Measurements from ENCODE around the gene NPC1. TPM values are rescaled to one million over a fixed set of nuclear protein-coding genes. Genes with fewer than 3 reads are reported as not detected.

Gene NPC1
- polyA plus RNA-seq, 3 donors = 7.5 to 17.9 (median 17.7) TPM

GRCh38 chr18:23547306-23547705, 39.0 kb downstream of the NPC1 start:
- Histone ChIP-seq H3K4me1 (ENCODE audit: control insufficient read depth in 1 of 2, insufficient read depth in 2 of 2, low read length in 2 of 2) (peaks cover 9 to 10% of the 10 kb centered on the region in 2 donors), H3K9ac (ENCODE audit: insufficient read depth, low read length, poor library complexity, severe bottlenecking) (no peak overlapping the region), H3K4me2 (replicated peaks; ENCODE audit: extremely low read depth, low read length, poor library complexity, severe bottlenecking) (no peak overlapping the region), H3K36me3 (replicated peaks in 1 of 2; ENCODE audit: control insufficient read depth in 1 of 2, insufficient read depth in 2 of 2, low read length in 2 of 2) (peaks cover 67 to 98% of the 10 kb centered on the region in 2 donors), H4K20me1 (ENCODE audit: insufficient read depth, low read length) (peaks cover 6% of the 10 kb centered on the region), H2AFZ (ENCODE audit: insufficient read depth, low read depth, low read length, poor library complexity, severe bottlenecking) (no peak overlapping the region), H3K9me3 (replicated peaks in 1 of 2; ENCODE audit: control insufficient read depth in 1 of 2, insufficient read depth in 1 of 2, low read length in 2 of 2) (no peaks in the 10 kb centered on the region), H3K27ac (ENCODE audit: low read depth in 1 of 2, low read length in 2 of 2) (no peak overlapping the region), H3K4me3 (replicated peaks in 1 of 3; ENCODE audit: low read depth in 2 of 3, low read length in 3 of 3) (no peak overlapping the region), H3K27me3 (ENCODE audit: control insufficient read depth in 2 of 2, insufficient read depth in 2 of 2, low read length in 2 of 2) (no peaks in the 10 kb centered on the region), H3K79me2 (ENCODE audit: insufficient read depth, low read length) (no peaks in the 10 kb centered on the region)
- WGBS (ENCODE audit: insufficient coverage) = no CpG with 5 or more reads among the region's 3 CpGs
- Mint-ChIP-seq H3K9me3 (no peaks in the 10 kb centered on the region), H3K36me3 (peaks cover 85 to 98% of the 10 kb centered on the region in 2 donors), H3K27me3 (ENCODE audit: low read depth in 3 of 3) (peaks cover 0 to 3% (median 0%) of the 10 kb centered on the region in 3 donors), H3K4me1 (peaks cover 12% of the 10 kb centered on the region), H3K27ac (no peak overlapping the region), H3K4me3 (no peak overlapping the region)
- intact Hi-C loops (cut with micrococcal nuclease) = no loop called here
- no peak for DNase-seq
- TF ChIP-seq, protein P1, sequence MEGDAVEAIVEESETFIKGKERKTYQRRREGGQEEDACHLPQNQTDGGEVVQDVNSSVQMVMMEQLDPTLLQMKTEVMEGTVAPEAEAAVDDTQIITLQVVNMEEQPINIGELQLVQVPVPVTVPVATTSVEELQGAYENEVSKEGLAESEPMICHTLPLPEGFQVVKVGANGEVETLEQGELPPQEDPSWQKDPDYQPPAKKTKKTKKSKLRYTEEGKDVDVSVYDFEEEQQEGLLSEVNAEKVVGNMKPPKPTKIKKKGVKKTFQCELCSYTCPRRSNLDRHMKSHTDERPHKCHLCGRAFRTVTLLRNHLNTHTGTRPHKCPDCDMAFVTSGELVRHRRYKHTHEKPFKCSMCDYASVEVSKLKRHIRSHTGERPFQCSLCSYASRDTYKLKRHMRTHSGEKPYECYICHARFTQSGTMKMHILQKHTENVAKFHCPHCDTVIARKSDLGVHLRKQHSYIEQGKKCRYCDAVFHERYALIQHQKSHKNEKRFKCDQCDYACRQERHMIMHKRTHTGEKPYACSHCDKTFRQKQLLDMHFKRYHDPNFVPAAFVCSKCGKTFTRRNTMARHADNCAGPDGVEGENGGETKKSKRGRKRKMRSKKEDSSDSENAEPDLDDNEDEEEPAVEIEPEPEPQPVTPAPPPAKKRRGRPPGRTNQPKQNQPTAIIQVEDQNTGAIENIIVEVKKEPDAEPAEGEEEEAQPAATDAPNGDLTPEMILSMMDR (IDR thresholded peaks at IDR 0.05) = no peak

GRCh38 chr18:23545247-23545789, 41.0 kb downstream of the NPC1 start:
- H3K4me1 ChIP-seq (ENCODE audit: control insufficient read depth in 1 of 2, insufficient read depth in 2 of 2, low read length in 2 of 2) = peaks cover 29% of the 10 kb centered on the region in 2 donors
- H3K27me3 Mint-ChIP-seq (ENCODE audit: low read depth in 3 of 3) = peaks cover 0 to 3% (median 0%) of the 10 kb centered on the region in 3 donors
- peaks cover 52 to 85% of the 10 kb centered on the region in 2 donors for H3K36me3 ChIP-seq (replicated peaks in 1 of 2; ENCODE audit: control insufficient read depth in 1 of 2, insufficient read depth in 2 of 2, low read length in 2 of 2)
- TF ChIP-seq, protein P1 (IDR thresholded peaks at IDR 0.05) = no peak
- no peaks in the 10 kb centered on the region for H3K9me3 ChIP-seq (replicated peaks in 1 of 2; ENCODE audit: control insufficient read depth in 1 of 2, insufficient read depth in 1 of 2, low read length in 2 of 2)
- H3K9ac ChIP-seq (ENCODE audit: insufficient read depth, low read length, poor library complexity, severe bottlenecking) = no peak overlapping the region
- no peak overlapping the region for H2AFZ ChIP-seq (ENCODE audit: insufficient read depth, low read depth, low read length, poor library complexity, severe bottlenecking)
- peaks cover 81 to 91% of the 10 kb centered on the region in 2 donors for H3K36me3 Mint-ChIP-seq
- WGBS (ENCODE audit: insufficient coverage) = 88% methylated on average over 5 of the region's 13 CpGs
- no peaks in the 10 kb centered on the region for H3K79me2 ChIP-seq (ENCODE audit: insufficient read depth, low read length)
- H3K4me3 ChIP-seq (replicated peaks in 1 of 3; ENCODE audit: low read depth in 2 of 3, low read length in 3 of 3) = no peak overlapping the region
- no peak overlapping the region for H3K4me3 Mint-ChIP-seq
- H3K4me1 Mint-ChIP-seq = peaks cover 31% of the 10 kb centered on the region
- no peaks in the 10 kb centered on the region for H3K9me3 Mint-ChIP-seq
- H3K27ac Mint-ChIP-seq = no peak overlapping the region
- H3K27me3 ChIP-seq (ENCODE audit: control insufficient read depth in 2 of 2, insufficient read depth in 2 of 2, low read length in 2 of 2) = no peaks in the 10 kb centered on the region
- H3K4me2 ChIP-seq (replicated peaks; ENCODE audit: extremely low read depth, low read length, poor library complexity, severe bottlenecking) = no peak overlapping the region
- no peak for DNase-seq
- no peak overlapping the region for H3K27ac ChIP-seq (ENCODE audit: low read depth in 1 of 2, low read length in 2 of 2)
- intact Hi-C loops (cut with micrococcal nuclease) = no loop called here
- peaks cover 14% of the 10 kb centered on the region for H4K20me1 ChIP-seq (ENCODE audit: insufficient read depth, low read length)

Data from CD14-positive monocyte (primary cell).